Stimulated activated CD8-positive, alpha-beta memory T cell treated with anti-CD3 and anti-CD28 coated beads, Interleukin-4, amount 100 ng/mL, for 1 hour (primary cell): ENCODE results near the gene ARL8B.
"Not testable (repeated sequence)": the region's sequence is repeated elsewhere in the genome, so short reads cannot be mapped to it uniquely, and the experiment has no call there.

Experiments used
- DNase-seq, 2 donors: peaks; one replicate each; pipeline ENCODE4 v3.0.0-alpha.2; 2020; ENCODE audit warnings: low read depth in 2 of 2, low spot score in 1 of 2

Gene ARL8B

GRCh38 chr3:5144316-5144994 is 22.4 kb downstream of the ARL8B start:
- DNase-seq = no peak

GRCh38 chr3:5145120-5145519 is 23.0 kb downstream of the ARL8B start:
- no peak for DNase-seq

- not testable (repeated sequence) for DNase-seq
These were observed 25.1 kb downstream of the ARL8B start for GRCh38 chr3:5147152-5147551.

GRCh38 chr3:5149306-5149880 is 27.3 kb downstream of the ARL8B start:
- no peak for DNase-seq

- no peak for DNase-seq
These were observed 29.5 kb downstream of the ARL8B start for GRCh38 chr3:5151586-5151985.

- DNase-seq = no peak
These were observed 31.0 kb downstream of the ARL8B start for GRCh38 chr3:5153074-5153473.

- DNase-seq = no peak
These were observed 33.1 kb downstream of the ARL8B start for GRCh38 chr3:5155241-5155640.

GRCh38 chr3:5160321-5160720 is 38.2 kb downstream of the ARL8B start:
- no peak for DNase-seq

GRCh38 chr3:5160940-5161858 is 39.1 kb downstream of the ARL8B start:
- DNase-seq = no peak

- DNase-seq = no peak
These were observed 40.0 kb downstream of the ARL8B start for GRCh38 chr3:5162102-5162501.

- DNase-seq = no peak
These were observed 43.6 kb downstream of the ARL8B start for GRCh38 chr3:5165698-5166097.

GRCh38 chr3:5166846-5167245 is 44.8 kb downstream of the ARL8B start:
- no peak for DNase-seq

- DNase-seq = no peak
These were observed 46.0 kb downstream of the ARL8B start for GRCh38 chr3:5168110-5168509.

GRCh38 chr3:5169807-5170206 is 47.7 kb downstream of the ARL8B start:
- no peak for DNase-seq

GRCh38 chr3:5170975-5171374 is 48.9 kb downstream of the ARL8B start:
- DNase-seq = no peak

- DNase-seq = no peak
These were observed 49.9 kb downstream of the ARL8B start for GRCh38 chr3:5172018-5172417.

GRCh38 chr3:5179036-5179435 is 56.9 kb downstream of the ARL8B start:
- DNase-seq = not testable (repeated sequence)

- no peak for DNase-seq
These were observed 59.5 kb downstream of the ARL8B start for GRCh38 chr3:5181469-5182141.

- not testable (repeated sequence) for DNase-seq
These were observed 61.6 kb downstream of the ARL8B start for GRCh38 chr3:5183714-5184113.

- no peak for DNase-seq
These were observed 62.4 kb downstream of the ARL8B start for GRCh38 chr3:5184499-5184898.

- DNase-seq = no peak
These were observed 63.1 kb downstream of the ARL8B start for GRCh38 chr3:5185093-5185673.
